Neural crest cell (in vitro differentiated cells): ENCODE data around the gene RPS6KA5. TPM values are rescaled to one million over a fixed set of nuclear protein-coding genes. Genes with fewer than 3 reads are reported as not detected.
A peak's percentile ranks its signal among the peaks of the same experiment; 100 is the strongest.

ENCODE experiments used
- DNase-seq: peaks from one replicate; pipeline ENCODE4 v3.0.0; 2021; ENCODE audit warnings: low read depth, mixed read lengths, low spot score
- H3K27ac Mint-ChIP-seq: one replicate; pipeline ENCODE4 v1.8.0; 2021; ENCODE audit warnings: mild to moderate bottlenecking, mixed read lengths; ENCODE audit not compliant: unreplicated experiment
- H3K27me3 Mint-ChIP-seq: 2 replicates; pipeline ENCODE4 v1.8.0; 2021; ENCODE audit warnings: low read depth, mild to moderate bottlenecking, mixed read lengths
- H3K36me3 Mint-ChIP-seq: 2 replicates; pipeline ENCODE4 v1.8.0; 2021; ENCODE audit warnings: low read depth, mild to moderate bottlenecking, mixed read lengths
- H3K4me1 Mint-ChIP-seq: 2 replicates; pipeline ENCODE4 v1.8.0; 2021; ENCODE audit warnings: mixed read lengths
- H3K4me3 Mint-ChIP-seq: one replicate; pipeline ENCODE4 v1.8.0; 2021; ENCODE audit warnings: mild to moderate bottlenecking, mixed read lengths
- H3K9me3 Mint-ChIP-seq: 2 replicates; pipeline ENCODE4 v1.8.0; 2021; ENCODE audit warnings: mixed read lengths
- total RNA-seq: library from RNA; stranded (reverse); gene quantifications from 2 replicates; pipeline ENCODE4 v1.2.1, GENCODE V29; 2021
- TF ChIP-seq, protein P1 (sequence below): fragments of 200-600 bp; sonication (generic); conservative IDR thresholded peaks from 2 replicates; pipeline ENCODE4 v1.5.0; 2021; ENCODE audit warnings: antibody characterized with exemption, mild to moderate bottlenecking

The RPS6KA5 gene
- total RNA-seq, 1 donor from 2014 or later: 2.2 TPM

DNA sequence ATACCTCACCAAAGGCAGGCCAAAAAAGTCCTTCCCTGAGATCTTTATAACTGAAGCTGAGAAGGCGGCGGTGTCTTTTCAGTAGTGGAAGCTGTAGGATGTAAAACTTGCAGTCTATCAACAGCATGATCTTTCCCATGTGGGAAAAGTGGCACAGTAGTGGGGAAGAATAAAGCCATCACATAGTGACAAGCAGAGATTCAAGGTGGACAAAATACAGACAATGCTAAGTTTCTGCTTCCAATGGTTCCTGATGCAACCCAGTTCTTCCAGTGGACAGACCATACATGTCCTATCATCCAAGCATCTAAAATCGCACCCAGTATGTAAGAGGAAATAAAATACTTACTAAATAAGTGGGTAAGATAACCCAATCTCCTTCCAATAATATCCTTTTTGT, 4.1 kb downstream of the RPS6KA5 start:
- no peak for DNase-seq
- Mint-ChIP-seq H3K9me3 (no peaks in the 10 kb centered on the region), H3K27ac (no peak overlapping the region), H3K27me3 (no peaks in the 10 kb centered on the region), H3K4me1 (peaks cover 7% of the 10 kb centered on the region), H3K36me3 (no peaks in the 10 kb centered on the region), H3K4me3 (peak overlapping the region; percentile 11)
- TF ChIP-seq, protein P1, sequence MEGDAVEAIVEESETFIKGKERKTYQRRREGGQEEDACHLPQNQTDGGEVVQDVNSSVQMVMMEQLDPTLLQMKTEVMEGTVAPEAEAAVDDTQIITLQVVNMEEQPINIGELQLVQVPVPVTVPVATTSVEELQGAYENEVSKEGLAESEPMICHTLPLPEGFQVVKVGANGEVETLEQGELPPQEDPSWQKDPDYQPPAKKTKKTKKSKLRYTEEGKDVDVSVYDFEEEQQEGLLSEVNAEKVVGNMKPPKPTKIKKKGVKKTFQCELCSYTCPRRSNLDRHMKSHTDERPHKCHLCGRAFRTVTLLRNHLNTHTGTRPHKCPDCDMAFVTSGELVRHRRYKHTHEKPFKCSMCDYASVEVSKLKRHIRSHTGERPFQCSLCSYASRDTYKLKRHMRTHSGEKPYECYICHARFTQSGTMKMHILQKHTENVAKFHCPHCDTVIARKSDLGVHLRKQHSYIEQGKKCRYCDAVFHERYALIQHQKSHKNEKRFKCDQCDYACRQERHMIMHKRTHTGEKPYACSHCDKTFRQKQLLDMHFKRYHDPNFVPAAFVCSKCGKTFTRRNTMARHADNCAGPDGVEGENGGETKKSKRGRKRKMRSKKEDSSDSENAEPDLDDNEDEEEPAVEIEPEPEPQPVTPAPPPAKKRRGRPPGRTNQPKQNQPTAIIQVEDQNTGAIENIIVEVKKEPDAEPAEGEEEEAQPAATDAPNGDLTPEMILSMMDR: no peak

DNA sequence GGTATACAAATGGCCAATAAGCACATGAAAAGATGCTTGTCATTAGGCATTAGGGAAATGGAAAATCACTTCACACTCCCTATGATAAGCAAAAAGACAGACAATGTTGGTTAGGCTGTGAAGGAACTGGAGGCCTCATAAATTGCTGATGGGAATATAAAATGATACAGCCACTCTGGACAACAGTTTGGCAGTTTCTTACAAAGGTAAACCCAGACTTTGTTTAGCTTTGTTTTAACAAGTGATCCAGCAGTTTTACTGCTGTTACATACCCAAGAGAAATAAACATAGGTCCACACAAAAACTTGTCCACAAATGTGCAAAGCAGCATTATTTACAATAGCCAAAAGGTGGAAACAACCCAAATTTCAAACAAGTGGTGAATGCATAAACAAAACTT, 5.4 kb downstream of the RPS6KA5 start:
- Mint-ChIP-seq H3K27ac (no peak overlapping the region), H3K36me3 (no peaks in the 10 kb centered on the region), H3K27me3 (no peaks in the 10 kb centered on the region), H3K9me3 (no peaks in the 10 kb centered on the region), H3K4me3 (no peak overlapping the region), H3K4me1 (peaks cover 7% of the 10 kb centered on the region)
- no peak for DNase-seq
- TF ChIP-seq, protein P1: no peak

DNA sequence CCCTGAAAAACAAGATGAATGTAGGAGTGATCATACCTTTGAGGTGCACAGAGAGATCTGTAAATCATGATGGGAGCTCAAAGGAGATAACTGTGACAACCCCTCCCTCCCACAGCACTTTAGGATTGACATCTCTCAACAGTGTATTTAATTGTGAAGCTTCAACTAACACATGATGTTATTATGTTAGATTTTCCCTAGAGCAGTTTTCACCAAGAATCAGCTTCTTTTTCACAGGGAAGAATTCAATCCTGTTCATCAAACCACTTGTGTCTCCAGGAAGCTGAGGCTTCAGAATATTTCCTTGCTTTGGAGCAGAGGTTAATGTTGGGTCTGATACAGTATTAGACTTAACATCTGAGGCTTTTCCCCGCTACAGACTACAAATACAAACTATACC, 11.8 kb downstream of the RPS6KA5 start:
- Mint-ChIP-seq H3K27ac (no peak overlapping the region), H3K4me1 (no peaks in the 10 kb centered on the region), H3K4me3 (no peak overlapping the region), H3K27me3 (no peaks in the 10 kb centered on the region), H3K36me3 (no peaks in the 10 kb centered on the region), H3K9me3 (no peaks in the 10 kb centered on the region)
- TF ChIP-seq, protein P1: no peak
- no peak for DNase-seq

DNA sequence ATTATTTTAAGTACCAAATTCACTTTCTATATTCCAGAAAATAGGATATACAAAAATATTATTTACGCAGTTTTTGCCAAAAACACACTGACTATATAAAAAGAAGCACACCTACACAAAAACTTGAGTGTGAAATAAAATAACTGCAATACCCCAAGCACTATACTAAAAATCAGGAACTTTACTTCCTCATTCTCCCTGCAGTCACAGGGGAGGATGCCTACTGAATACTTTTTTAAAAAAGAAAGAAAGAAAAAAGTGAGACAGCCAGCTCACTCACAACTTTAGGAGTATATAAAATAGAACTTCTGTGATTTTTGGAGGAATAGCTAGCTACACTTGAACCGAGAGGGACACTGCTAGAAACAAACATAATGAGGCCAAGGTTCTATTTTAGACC, 12.2 kb downstream of the RPS6KA5 start:
- Mint-ChIP-seq H3K9me3 (no peaks in the 10 kb centered on the region), H3K4me3 (no peak overlapping the region), H3K27ac (no peak overlapping the region), H3K27me3 (no peaks in the 10 kb centered on the region), H3K4me1 (no peaks in the 10 kb centered on the region), H3K36me3 (no peaks in the 10 kb centered on the region)
- no peak for DNase-seq
- TF ChIP-seq, protein P1: no peak

DNA sequence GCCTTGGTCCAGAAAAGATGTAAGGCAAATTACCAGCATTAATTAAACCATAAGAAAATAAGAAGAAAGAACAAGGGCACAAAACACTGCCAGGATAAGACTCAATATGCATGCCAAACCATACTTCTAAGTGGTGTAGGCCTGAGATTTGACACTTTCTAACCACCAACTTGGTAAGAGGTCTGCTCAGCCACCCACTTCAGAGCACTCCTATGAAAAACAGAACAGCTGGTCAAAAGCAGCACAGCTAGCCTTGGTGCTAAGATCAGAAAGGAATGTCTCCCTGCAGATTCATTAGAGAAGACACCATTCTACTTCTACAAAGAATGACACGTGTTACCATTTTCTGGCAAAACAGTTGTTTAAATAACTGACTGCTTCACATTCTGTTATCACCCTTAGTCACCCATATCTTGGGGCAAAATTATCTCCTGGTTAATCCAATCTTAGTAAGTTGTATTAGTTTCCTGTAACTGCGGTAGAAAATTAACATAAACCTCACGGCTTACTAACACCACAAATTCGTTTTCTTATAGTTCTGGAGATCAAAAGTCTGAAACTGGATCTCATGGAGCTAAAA, 13.2 kb downstream of the RPS6KA5 start:
- DNase-seq: no peak
- no peaks in the 10 kb centered on the region for H3K9me3 Mint-ChIP-seq
- no peak overlapping the region for H3K27ac Mint-ChIP-seq
- no peaks in the 10 kb centered on the region for H3K4me1 Mint-ChIP-seq
- H3K4me3 Mint-ChIP-seq: no peak overlapping the region
- no peaks in the 10 kb centered on the region for H3K27me3 Mint-ChIP-seq
- TF ChIP-seq, protein P1: no peak
- no peaks in the 10 kb centered on the region for H3K36me3 Mint-ChIP-seq
